ENCODE measurements around the gene SRGAP3.

SRGAP3 gene

DNA sequence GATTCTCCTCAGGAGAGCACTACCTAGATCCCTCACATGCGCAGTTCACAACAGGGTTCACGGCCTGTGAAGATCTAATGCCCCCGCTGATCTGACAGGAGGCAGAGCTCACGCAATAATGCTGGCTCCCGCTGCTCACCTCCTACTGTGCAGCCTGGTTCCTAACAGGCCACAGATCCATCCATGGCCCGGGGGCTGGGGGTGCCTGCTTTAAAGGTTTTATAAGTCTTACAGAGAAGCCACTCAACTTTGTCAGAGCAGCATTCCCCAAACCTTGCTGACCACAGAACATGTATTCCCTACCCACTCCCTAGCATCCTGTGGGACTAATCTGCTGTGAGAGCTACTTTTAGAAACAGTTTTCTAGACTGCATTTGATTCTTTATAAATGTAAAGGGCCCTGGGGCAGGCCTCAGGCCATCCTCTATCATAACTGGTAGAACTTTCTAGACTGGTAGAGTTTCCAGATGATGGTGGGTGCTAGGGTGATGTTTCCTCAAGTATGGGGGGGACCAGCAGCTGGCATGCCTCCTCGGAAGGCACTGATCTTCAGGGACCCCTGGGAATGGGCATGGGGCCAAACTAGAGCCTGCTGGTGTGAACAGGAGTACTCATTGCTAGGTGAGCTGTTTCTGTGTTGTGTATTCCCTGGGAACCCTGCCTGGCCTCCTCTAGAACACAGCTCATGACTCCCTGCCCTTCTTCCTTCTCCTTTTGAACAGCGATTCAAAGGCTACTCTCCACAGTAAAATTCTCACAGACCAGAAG is 260.5 kb downstream of the SRGAP3 start:
- no peak for TF ChIP-seq CTCF (conservative IDR thresholded peaks at IDR 0.05; ENCODE audit: low read length)
- TF ChIP-seq EZH2phosphoT487 (IDR thresholded peaks at IDR 0.05; ENCODE audit: borderline replicate concordance) = no peak
- Histone ChIP-seq H3K27me3 (ENCODE audit: insufficient read depth, low read length, poor library complexity, severe bottlenecking) (no peaks in the 10 kb centered on the region), H3K36me3 (ENCODE audit: insufficient read depth, low read length) (no peaks in the 10 kb centered on the region; the same call in 1 of the 2 replicates), H3K4me1 (ENCODE audit: insufficient read depth, low read length, poor library complexity, severe bottlenecking) (no peaks in the 10 kb centered on the region), H3K4me3 (ENCODE audit: low read length, poor library complexity, severe bottlenecking) (no peak overlapping the region), H3F3A (ENCODE audit: low read depth) (no peaks in the 10 kb centered on the region), H3K79me2 (ENCODE audit: insufficient read depth, low read length) (no peaks in the 10 kb centered on the region), H4K20me1 (ENCODE audit: insufficient read depth, low read length, poor library complexity, severe bottlenecking) (no peaks in the 10 kb centered on the region), H3K9me3 (ENCODE audit: insufficient read depth, low read depth, low read length) (no peaks in the 10 kb centered on the region), H3K9ac (ENCODE audit: low read depth, low read length, poor library complexity, severe bottlenecking) (no peak overlapping the region), H3K9me2 (replicated peaks; ENCODE audit: low read depth, low read length) (no peaks in the 10 kb centered on the region), H2AFZ (ENCODE audit: low read length) (no peak overlapping the region), H3K4me2 (ENCODE audit: low read depth, low read length, poor library complexity, severe bottlenecking) (no peak overlapping the region)

- Histone ChIP-seq H3K27me3 (ENCODE audit: insufficient read depth, low read length, poor library complexity, severe bottlenecking) (no peaks in the 10 kb centered on the region), H3K9ac (ENCODE audit: low read depth, low read length, poor library complexity, severe bottlenecking) (no peak overlapping the region), H2AFZ (ENCODE audit: low read length) (no peak overlapping the region), H4K20me1 (ENCODE audit: insufficient read depth, low read length, poor library complexity, severe bottlenecking) (no peaks in the 10 kb centered on the region), H3K79me2 (ENCODE audit: insufficient read depth, low read length) (no peaks in the 10 kb centered on the region), H3K9me3 (ENCODE audit: insufficient read depth, low read depth, low read length) (no peaks in the 10 kb centered on the region), H3K4me3 (ENCODE audit: low read length, poor library complexity, severe bottlenecking) (no peak overlapping the region), H3K9me2 (replicated peaks; ENCODE audit: low read depth, low read length) (no peaks in the 10 kb centered on the region), H3F3A (ENCODE audit: low read depth) (no peaks in the 10 kb centered on the region), H3K36me3 (ENCODE audit: insufficient read depth, low read length) (no peaks in the 10 kb centered on the region; the same call in 1 of the 2 replicates), H3K4me1 (ENCODE audit: insufficient read depth, low read length, poor library complexity, severe bottlenecking) (no peaks in the 10 kb centered on the region), H3K4me2 (ENCODE audit: low read depth, low read length, poor library complexity, severe bottlenecking) (no peak overlapping the region)
- TF ChIP-seq EZH2phosphoT487 (IDR thresholded peaks at IDR 0.05; ENCODE audit: borderline replicate concordance) (no peak), CTCF (conservative IDR thresholded peaks at IDR 0.05; ENCODE audit: low read length) (no peak)
Measured at GRCh38 chr3:8988384-8988655, 261.1 kb downstream of the SRGAP3 start.

GRCh38 chr3:8987645-8988383 is 261.6 kb downstream of the SRGAP3 start:
- Histone ChIP-seq H3K79me2 (ENCODE audit: insufficient read depth, low read length) (no peaks in the 10 kb centered on the region), H2AFZ (ENCODE audit: low read length) (no peak overlapping the region), H3K36me3 (ENCODE audit: insufficient read depth, low read length) (no peaks in the 10 kb centered on the region; the same call in 1 of the 2 replicates), H3K9me2 (replicated peaks; ENCODE audit: low read depth, low read length) (no peaks in the 10 kb centered on the region), H3K9me3 (ENCODE audit: insufficient read depth, low read depth, low read length) (no peaks in the 10 kb centered on the region), H3K27me3 (ENCODE audit: insufficient read depth, low read length, poor library complexity, severe bottlenecking) (no peaks in the 10 kb centered on the region), H4K20me1 (ENCODE audit: insufficient read depth, low read length, poor library complexity, severe bottlenecking) (no peaks in the 10 kb centered on the region), H3K4me3 (ENCODE audit: low read length, poor library complexity, severe bottlenecking) (no peak overlapping the region), H3F3A (ENCODE audit: low read depth) (no peaks in the 10 kb centered on the region), H3K4me1 (ENCODE audit: insufficient read depth, low read length, poor library complexity, severe bottlenecking) (no peaks in the 10 kb centered on the region), H3K4me2 (ENCODE audit: low read depth, low read length, poor library complexity, severe bottlenecking) (no peak overlapping the region), H3K9ac (ENCODE audit: low read depth, low read length, poor library complexity, severe bottlenecking) (no peak overlapping the region)
- TF ChIP-seq EZH2phosphoT487 (IDR thresholded peaks at IDR 0.05; ENCODE audit: borderline replicate concordance) (no peak), CTCF (conservative IDR thresholded peaks at IDR 0.05; ENCODE audit: low read length) (peak; percentile 92)

Measured in Loucy (cell line).